ENCODE data around the gene CXorf65.

CXorf65 gene

DNA sequence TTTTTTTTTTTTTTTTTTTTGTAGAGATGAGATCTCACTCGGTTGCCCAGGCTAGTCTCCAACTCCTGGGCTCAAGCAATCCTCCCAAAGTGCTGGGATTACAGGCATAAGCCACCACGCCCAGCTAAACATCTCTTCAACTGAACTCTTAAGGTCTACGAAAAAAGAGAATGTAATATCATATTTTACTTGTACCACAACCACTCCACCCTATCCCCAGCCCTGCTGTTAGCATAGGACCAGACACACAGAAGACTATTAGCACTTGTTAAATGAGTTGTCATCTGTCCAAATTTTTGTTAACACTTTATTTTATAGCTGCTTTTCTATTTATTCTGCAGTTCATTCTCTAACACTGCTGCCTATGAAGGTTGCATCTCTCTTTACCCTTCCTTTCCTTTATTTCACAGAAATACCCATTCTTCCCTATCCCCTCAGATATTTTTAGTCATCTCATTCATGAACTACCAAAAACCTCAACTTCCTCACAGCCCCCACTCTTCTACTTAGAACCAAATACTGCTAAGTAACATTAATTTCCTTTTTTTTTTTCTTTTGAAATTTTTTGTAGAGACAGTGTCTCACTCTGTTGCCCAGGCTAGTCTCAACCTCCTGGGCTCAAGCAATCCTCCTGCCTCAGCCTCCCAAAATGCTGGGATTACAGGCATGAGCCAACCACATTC, 48.6 kb downstream of the CXorf65 start:
- DNase-seq = no peak

- DNase-seq = no peak
Measured at GRCh38 chrX:71056867-71057266, 49.7 kb downstream of the CXorf65 start.

All from SIG-M5 (cell line).